Muscle of leg (tissue), 11 donors: ENCODE data around the gene LNPEP. TPM values are rescaled to one million over a fixed set of nuclear protein-coding genes. Genes with fewer than 3 reads are reported as not detected.

Experiments
- DNase-seq: peaks from one replicate; pipeline ENCODE4 v3.0.0; 2013
- H3K27ac ChIP-seq: one replicate; pipeline ENCODE4 v1.5.1; 2013; ENCODE audit warnings: mild to moderate bottlenecking, low read length, control low read depth
- H3K27me3 ChIP-seq: one replicate; pipeline ENCODE4 v1.6.1; 2013; ENCODE audit warnings: low read length; ENCODE audit not compliant: control insufficient read depth, insufficient read depth
- H3K36me3 ChIP-seq: one replicate; pipeline ENCODE4 v1.6.1; 2013; ENCODE audit warnings: low read length; ENCODE audit not compliant: control insufficient read depth, insufficient read depth
- H3K4me1 ChIP-seq: one replicate; pipeline ENCODE4 v1.6.1; 2013; ENCODE audit warnings: low read length; ENCODE audit not compliant: control insufficient read depth, insufficient read depth
- H3K4me3 ChIP-seq: one replicate; pipeline ENCODE4 v1.5.1; 2013; ENCODE audit warnings: low read length, control low read depth
- H3K9me3 ChIP-seq: replicated peaks from 2 replicates; pipeline ENCODE4 v1.6.1; 2013; ENCODE audit warnings: low read depth, low read length; ENCODE audit not compliant: control insufficient read depth
- WGBS: methylation state at CpG from one replicate; pipeline ENCODE4 v1.1.5; 2013; ENCODE audit warnings: missing lambda C conversion rate; ENCODE audit not compliant: insufficient coverage; 5-methylcytosine and 5-hydroxymethylcytosine counted together
- polyA plus RNA-seq, 8 donors: library from polyadenylated mRNA; unstranded; fragments of 120-200 nt; gene quantifications; one replicate each; pipeline versions ENCODE4 v1.2.1 to v1.2.3, GENCODE V29; 2013; ENCODE audit warnings: inconsistent platforms in 1 of 8, low replicate concordance in 1 of 8; ENCODE audit not compliant: insufficient read length in 8 of 8, insufficient read depth in 1 of 8
- total RNA-seq: library from RNA; stranded (reverse); fragments of 120-200 nt; gene quantifications from one replicate; pipeline ENCODE4 v1.2.4, GENCODE V29; 2013

LNPEP gene
- total and polyA plus RNA-seq, 9 donors = 12.3 to 33.8 (median 17.5) TPM

DNA sequence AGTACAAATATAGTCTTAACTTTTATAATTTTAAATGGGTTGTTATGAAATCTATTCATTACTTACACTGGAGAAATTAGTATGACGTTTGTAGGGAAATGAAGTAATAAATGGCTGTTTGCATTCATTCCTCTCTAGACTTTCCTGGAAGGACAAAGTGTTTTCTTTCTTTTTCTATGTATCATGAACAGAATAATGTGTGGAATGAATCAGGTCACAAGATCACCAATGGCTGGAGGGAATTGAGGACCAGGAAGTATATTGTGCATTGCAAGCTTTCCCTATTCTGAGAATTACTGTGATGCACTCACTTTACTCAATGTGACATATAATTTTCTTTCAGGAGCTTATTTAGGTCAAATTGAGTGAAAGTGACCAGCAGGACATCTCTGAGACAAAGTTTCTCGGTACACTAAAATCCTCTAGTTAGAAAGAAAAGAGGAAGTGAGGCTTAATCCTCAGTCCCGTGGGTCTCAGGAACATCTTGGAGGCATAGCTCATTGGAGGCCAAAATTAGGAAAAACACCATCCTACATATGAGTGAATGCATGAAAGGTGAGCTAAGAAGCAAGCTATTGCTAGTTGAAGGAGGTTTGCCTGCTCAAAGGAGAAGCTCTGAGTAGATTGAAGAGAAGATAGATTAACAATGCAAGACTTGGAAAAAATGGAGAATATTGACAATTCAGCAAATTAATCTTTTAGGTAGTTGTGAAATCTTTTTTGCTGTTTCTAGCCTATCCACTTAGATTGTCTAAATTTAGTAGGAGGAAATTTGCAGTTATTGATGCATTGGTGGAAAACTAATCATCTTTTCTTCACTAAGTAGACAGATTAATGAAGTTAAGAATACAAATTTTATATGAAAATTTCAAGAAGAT lies 31.6 kb upstream of the LNPEP start:
- H3K4me1 ChIP-seq = no peaks in the 10 kb centered on the region
- WGBS = no CpG with 5 or more reads among the region's 3 CpGs
- no peaks in the 10 kb centered on the region for H3K9me3 ChIP-seq
- DNase-seq = no peak
- H3K4me3 ChIP-seq = no peak overlapping the region
- peaks cover 2% of the 10 kb centered on the region for H3K36me3 ChIP-seq
- H3K27me3 ChIP-seq = no peaks in the 10 kb centered on the region
- H3K27ac ChIP-seq = no peak overlapping the region

GRCh38 chr5:96905864-96906263 lies 30.0 kb upstream of the LNPEP start:
- Histone ChIP-seq H3K36me3 (peaks cover 2% of the 10 kb centered on the region), H3K27ac (no peak overlapping the region), H3K4me3 (no peak overlapping the region), H3K9me3 (no peaks in the 10 kb centered on the region), H3K4me1 (no peaks in the 10 kb centered on the region), H3K27me3 (no peaks in the 10 kb centered on the region)
- no peak for DNase-seq
- WGBS = 75% methylated on average over 2 of the region's 3 CpGs

DNA sequence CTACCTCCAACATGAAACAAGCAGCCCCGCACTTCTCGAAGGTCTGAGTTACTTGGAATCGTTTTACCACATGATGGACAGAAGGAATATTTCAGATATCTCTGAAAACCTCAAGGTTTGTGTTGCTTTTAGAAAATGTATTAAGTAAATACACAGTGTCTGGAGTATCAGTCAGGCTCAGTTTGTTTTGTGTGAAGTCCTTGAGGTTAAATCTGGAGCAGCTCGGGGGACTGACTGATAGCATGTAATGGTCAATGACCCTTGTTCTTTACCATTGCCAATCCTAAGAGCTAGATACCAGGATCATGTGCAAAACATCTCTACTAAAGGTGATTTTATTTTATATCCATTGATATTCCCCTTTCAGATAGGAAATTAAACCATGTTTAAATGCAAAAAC lies 26.9 kb upstream of the LNPEP start:
- no peaks in the 10 kb centered on the region for H3K4me1 ChIP-seq
- no CpG with 5 or more reads among the region's 4 CpGs for WGBS
- DNase-seq = no peak
- no peaks in the 10 kb centered on the region for H3K9me3 ChIP-seq
- H3K36me3 ChIP-seq = no peaks in the 10 kb centered on the region
- H3K4me3 ChIP-seq = no peak overlapping the region
- H3K27me3 ChIP-seq = no peaks in the 10 kb centered on the region
- H3K27ac ChIP-seq = no peak overlapping the region

DNA sequence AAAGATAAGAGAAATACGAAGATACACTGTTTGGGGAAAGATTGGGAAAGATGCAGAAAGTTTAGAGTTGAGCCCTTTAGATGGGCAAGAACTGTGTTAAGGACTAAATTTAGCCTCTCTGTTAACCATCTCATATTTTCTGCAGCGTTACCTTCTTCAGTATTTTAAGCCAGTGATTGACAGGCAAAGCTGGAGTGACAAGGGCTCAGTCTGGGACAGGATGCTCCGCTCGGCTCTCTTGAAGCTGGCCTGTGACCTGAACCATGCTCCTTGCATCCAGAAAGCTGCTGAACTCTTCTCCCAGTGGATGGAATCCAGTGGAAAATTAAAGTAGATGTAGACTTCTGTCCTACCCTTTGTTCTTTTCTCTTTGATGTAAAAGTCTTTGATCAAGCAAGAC lies 26.4 kb upstream of the LNPEP start:
- DNase-seq = peak; percentile 33
- H3K4me1 ChIP-seq = no peaks in the 10 kb centered on the region
- no peak overlapping the region for H3K4me3 ChIP-seq
- H3K27me3 ChIP-seq = no peaks in the 10 kb centered on the region
- H3K9me3 ChIP-seq = no peaks in the 10 kb centered on the region
- 64% methylated on average over 2 of the region's 4 CpGs for WGBS
- H3K27ac ChIP-seq = no peak overlapping the region
- H3K36me3 ChIP-seq = no peaks in the 10 kb centered on the region

DNA sequence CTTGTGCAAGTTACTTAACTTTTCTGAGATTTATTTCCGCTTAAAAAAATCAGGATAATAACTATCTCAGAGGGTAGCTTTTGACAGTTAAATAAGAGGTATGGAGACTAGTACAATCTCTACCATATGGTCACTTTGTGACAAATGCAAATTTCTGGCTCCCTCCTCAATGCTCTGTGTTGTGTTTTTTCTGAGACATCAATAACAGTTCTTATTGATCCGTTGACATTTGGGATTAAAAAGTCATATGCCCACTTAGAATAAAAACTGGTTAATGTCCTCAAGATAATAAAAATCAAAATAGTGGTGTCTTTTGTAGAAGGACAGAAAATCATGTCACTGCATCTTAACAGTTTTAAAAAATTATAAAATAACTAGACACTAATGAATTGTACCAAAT lies 24.7 kb upstream of the LNPEP start:
- WGBS = no CpG with 5 or more reads among the region's 2 CpGs
- no peaks in the 10 kb centered on the region for H3K9me3 ChIP-seq
- H3K27ac ChIP-seq = no peak overlapping the region
- H3K4me1 ChIP-seq = no peaks in the 10 kb centered on the region
- no peaks in the 10 kb centered on the region for H3K36me3 ChIP-seq
- no peaks in the 10 kb centered on the region for H3K27me3 ChIP-seq
- DNase-seq = no peak
- H3K4me3 ChIP-seq = no peak overlapping the region

- no peaks in the 10 kb centered on the region for H3K36me3 ChIP-seq
- WGBS = 75% methylated on average over 2 of the region's 2 CpGs
Observed at GRCh38 chr5:96913233-96913632, 22.6 kb upstream of the LNPEP start.

GRCh38 chr5:96919754-96920197 lies 16.1 kb upstream of the LNPEP start:
- WGBS = 100% methylated on average over 2 of the region's 4 CpGs
- Histone ChIP-seq H3K27ac (no peak overlapping the region), H3K36me3 (no peaks in the 10 kb centered on the region), H3K27me3 (no peaks in the 10 kb centered on the region), H3K4me3 (no peak overlapping the region), H3K4me1 (no peaks in the 10 kb centered on the region), H3K9me3 (no peaks in the 10 kb centered on the region)
- DNase-seq = no peak

More at GRCh38 chr5:96913233-96913632, 22.6 kb upstream of the LNPEP start:
- H3K27me3 ChIP-seq = no peaks in the 10 kb centered on the region
- no peaks in the 10 kb centered on the region for H3K9me3 ChIP-seq
- DNase-seq = no peak
- H3K4me3 ChIP-seq = no peak overlapping the region
- H3K27ac ChIP-seq = no peak overlapping the region
- no peaks in the 10 kb centered on the region for H3K4me1 ChIP-seq

DNA sequence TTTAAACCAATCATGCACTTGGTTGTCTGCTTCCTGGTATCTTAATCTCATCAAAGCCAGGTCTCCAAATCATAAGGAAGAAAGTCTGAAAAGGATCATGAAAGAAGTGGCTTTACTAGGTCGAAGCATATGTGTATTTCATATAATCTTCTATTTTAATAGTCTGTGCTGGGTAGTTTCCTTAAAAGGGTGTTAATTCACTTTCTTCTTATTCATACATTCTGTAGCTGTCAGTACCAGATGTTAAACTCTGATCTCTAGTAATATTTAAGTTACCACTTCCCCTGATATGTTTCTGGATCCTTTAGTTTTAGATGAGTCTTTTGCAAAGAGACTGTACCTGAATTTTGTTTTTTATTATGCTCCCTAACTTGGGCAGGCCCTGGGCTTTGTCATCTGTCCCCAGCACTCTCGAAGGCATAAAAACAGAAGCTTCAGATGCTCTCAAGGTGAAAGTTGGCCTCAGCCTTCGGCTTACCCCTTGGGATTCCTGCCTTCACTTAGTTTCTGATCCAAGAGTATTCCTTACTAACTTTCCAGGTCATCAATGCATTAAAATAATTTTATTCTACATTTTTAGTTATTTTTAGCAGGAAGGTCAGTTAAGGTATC lies 15.0 kb upstream of the LNPEP start:
- H3K27ac ChIP-seq = no peak overlapping the region
- DNase-seq = no peak
- no peaks in the 10 kb centered on the region for H3K9me3 ChIP-seq
- 43% methylated on average over 1 of the region's 3 CpGs for WGBS
- H3K4me1 ChIP-seq = no peaks in the 10 kb centered on the region
- no peaks in the 10 kb centered on the region for H3K36me3 ChIP-seq
- no peaks in the 10 kb centered on the region for H3K27me3 ChIP-seq
- H3K4me3 ChIP-seq = no peak overlapping the region

- Histone ChIP-seq H3K36me3 (no peaks in the 10 kb centered on the region), H3K9me3 (no peaks in the 10 kb centered on the region), H3K4me1 (no peaks in the 10 kb centered on the region), H3K27ac (no peak overlapping the region), H3K4me3 (no peak overlapping the region), H3K27me3 (no peaks in the 10 kb centered on the region)
- no peak for DNase-seq
- 90% methylated on average over 5 of the region's 12 CpGs for WGBS
Observed at GRCh38 chr5:96922499-96923244, 13.2 kb upstream of the LNPEP start.

DNA sequence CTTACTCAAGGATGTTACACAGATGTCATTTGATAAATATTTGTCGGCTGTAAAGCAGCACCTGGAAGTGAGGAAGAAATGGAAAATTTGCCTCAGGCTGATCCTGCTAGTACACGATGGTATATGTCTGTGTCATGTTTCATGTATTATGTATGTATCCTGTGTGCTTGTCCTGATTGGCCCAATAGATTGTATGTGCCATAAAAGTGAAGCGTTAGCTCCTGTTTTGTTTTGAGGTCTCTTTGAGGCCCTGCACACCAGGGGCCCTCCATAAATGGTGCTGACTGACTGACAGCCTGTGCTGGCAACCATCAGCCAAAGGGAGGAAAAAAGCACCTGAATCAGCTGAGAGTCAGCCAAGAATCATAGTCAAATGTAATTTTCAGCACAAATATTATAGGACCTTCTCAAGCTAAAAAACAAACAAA lies 11.8 kb upstream of the LNPEP start:
- Histone ChIP-seq H3K4me3 (no peak overlapping the region), H3K4me1 (no peaks in the 10 kb centered on the region), H3K36me3 (no peaks in the 10 kb centered on the region), H3K27me3 (no peaks in the 10 kb centered on the region), H3K27ac (no peak overlapping the region), H3K9me3 (no peaks in the 10 kb centered on the region)
- WGBS = 27% methylated on average over 3 of the region's 3 CpGs
- DNase-seq = no peak
